SK-N-SH (cell line): Measurements from ENCODE around the gene PHPT1.

Experiments
- CTCF ChIP-seq: fragments of 200-600 bp; sonication (generic); IDR thresholded peaks from 2 replicates; pipeline ENCODE4 v1.6.1; 2017; ENCODE audit warnings: antibody characterized with exemption, mild to moderate bottlenecking, moderate library complexity
- EZH2phosphoT487 ChIP-seq: fragments of 200-600 bp; sonication (generic); IDR thresholded peaks from 2 replicates; pipeline ENCODE4 v1.6.1; 2017; ENCODE audit warnings: low read depth, mixed run types, mild to moderate bottlenecking, antibody characterized with exemption, moderate library complexity, borderline replicate concordance
- JUND ChIP-seq: IDR thresholded peaks from 2 replicates; pipeline ENCODE4 v1.4.0; 2012
- MAX ChIP-seq: IDR thresholded peaks from 2 replicates; pipeline ENCODE4 v1.4.0; 2012; ENCODE audit warnings: low read depth
- MEF2A ChIP-seq: IDR thresholded peaks from 2 replicates; pipeline ENCODE4 v1.4.0; 2012; ENCODE audit warnings: low read depth, borderline replicate concordance
- MXI1 ChIP-seq: IDR thresholded peaks from 2 replicates; pipeline ENCODE4 v1.6.1; 2012; ENCODE audit warnings: mild to moderate bottlenecking, low read depth, low read length, improper control_type of control experiment
- POLR2AphosphoS5 ChIP-seq: IDR thresholded peaks from 2 replicates; pipeline ENCODE4 v1.6.1; 2012; ENCODE audit warnings: low read depth, low read length
- RCOR1 ChIP-seq: fragments of 150-350 bp; IDR thresholded peaks from 2 replicates; pipeline ENCODE4 v1.6.1; 2017; ENCODE audit warnings: antibody characterized with exemption, low read length
- REST ChIP-seq: IDR thresholded peaks from 2 replicates; pipeline ENCODE4 v1.6.1; 2012; ENCODE audit warnings: mild to moderate bottlenecking, low read depth, low read length, moderate library complexity
- RFX5 ChIP-seq: IDR thresholded peaks from 2 replicates; pipeline ENCODE4 v1.6.1; 2012; ENCODE audit warnings: mild to moderate bottlenecking, improper control_type of control experiment, low read length
- SMC3 ChIP-seq: IDR thresholded peaks from 2 replicates; pipeline ENCODE4 v1.6.1; 2012; ENCODE audit warnings: low read depth, low read length, improper control_type of control experiment
- TAF1 ChIP-seq: IDR thresholded peaks from 2 replicates; pipeline ENCODE4 v1.6.1; 2012; ENCODE audit warnings: low read depth, mild to moderate bottlenecking, low read length, moderate library complexity, borderline replicate concordance
- TCF12 ChIP-seq: IDR thresholded peaks from 2 replicates; pipeline ENCODE4 v1.4.0; 2012
- TF ChIP-seq, protein P1 (sequence below): IDR thresholded peaks from 2 replicates; pipeline ENCODE4 v1.4.0; 2012; ENCODE audit warnings: low read depth, borderline replicate concordance

- TF ChIP-seq RCOR1 (no peak), CTCF (no peak), MAX (no peak), EZH2phosphoT487 (no peak), RFX5 (no peak), SMC3 (no peak), JUND (no peak), TCF12 (no peak), REST (no peak), TAF1 (no peak), MXI1 (no peak), POLR2AphosphoS5 (no peak), MEF2A (no peak)
- TF ChIP-seq, protein P1, sequence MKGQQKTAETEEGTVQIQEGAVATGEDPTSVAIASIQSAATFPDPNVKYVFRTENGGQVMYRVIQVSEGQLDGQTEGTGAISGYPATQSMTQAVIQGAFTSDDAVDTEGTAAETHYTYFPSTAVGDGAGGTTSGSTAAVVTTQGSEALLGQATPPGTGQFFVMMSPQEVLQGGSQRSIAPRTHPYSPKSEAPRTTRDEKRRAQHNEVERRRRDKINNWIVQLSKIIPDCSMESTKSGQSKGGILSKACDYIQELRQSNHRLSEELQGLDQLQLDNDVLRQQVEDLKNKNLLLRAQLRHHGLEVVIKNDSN, result no peak
These were observed 5.7 kb downstream of the PHPT1 start for GRCh38 chr9:136854842-136855460.
